GM12872 (cell line): Measurements from ENCODE around the gene ARHGEF28.

Experiments
- TF ChIP-seq, protein P1 (sequence below): IDR thresholded peaks from 3 replicates; pipeline ENCODE4 v1.5.1; 2011; ENCODE audit warnings: low read depth, mild to moderate bottlenecking, low read length, moderate library complexity; ENCODE audit not compliant: insufficient read depth

The ARHGEF28 gene

DNA sequence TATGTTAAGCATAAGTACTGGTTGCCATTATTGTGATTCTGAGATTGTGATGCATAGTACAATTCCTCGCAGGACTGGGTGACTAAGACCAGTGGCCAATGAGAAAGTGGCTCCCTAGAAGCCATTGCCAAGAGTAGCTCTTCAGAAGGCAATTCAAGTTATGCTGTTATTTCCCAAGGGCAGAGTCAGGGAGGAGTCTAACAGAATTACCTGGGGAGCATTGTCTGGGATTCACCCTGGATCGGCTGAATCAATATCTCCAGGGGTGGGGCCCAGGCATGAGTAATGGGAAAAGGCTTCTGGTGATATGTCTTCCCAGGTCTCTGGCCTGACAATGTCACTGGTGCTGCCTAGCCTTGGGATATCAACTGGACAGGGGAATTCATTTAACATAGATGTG, 10.9 kb upstream of the ARHGEF28 start:
- TF ChIP-seq, protein P1, sequence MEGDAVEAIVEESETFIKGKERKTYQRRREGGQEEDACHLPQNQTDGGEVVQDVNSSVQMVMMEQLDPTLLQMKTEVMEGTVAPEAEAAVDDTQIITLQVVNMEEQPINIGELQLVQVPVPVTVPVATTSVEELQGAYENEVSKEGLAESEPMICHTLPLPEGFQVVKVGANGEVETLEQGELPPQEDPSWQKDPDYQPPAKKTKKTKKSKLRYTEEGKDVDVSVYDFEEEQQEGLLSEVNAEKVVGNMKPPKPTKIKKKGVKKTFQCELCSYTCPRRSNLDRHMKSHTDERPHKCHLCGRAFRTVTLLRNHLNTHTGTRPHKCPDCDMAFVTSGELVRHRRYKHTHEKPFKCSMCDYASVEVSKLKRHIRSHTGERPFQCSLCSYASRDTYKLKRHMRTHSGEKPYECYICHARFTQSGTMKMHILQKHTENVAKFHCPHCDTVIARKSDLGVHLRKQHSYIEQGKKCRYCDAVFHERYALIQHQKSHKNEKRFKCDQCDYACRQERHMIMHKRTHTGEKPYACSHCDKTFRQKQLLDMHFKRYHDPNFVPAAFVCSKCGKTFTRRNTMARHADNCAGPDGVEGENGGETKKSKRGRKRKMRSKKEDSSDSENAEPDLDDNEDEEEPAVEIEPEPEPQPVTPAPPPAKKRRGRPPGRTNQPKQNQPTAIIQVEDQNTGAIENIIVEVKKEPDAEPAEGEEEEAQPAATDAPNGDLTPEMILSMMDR, result no peak

DNA sequence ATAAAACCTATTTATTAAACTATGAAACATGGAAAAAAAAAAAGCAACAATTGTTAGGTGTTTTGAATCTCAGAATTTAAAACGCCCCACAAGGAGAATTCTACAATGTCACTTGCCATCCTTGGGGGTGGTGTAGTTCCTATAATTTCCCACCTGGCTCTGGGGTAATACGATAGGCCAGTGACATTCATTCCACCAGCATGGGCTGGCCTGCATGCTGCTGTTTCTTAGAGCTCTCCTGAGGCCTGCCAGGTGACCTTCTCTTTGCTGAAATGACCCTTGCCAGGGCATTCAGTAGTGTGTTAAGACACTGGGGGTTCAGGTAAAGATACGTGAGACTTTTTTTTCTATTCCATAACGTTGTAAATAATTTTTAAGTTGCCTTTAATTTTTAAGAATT, 10.0 kb upstream of the ARHGEF28 start:
- TF ChIP-seq, protein P1, result no peak

DNA sequence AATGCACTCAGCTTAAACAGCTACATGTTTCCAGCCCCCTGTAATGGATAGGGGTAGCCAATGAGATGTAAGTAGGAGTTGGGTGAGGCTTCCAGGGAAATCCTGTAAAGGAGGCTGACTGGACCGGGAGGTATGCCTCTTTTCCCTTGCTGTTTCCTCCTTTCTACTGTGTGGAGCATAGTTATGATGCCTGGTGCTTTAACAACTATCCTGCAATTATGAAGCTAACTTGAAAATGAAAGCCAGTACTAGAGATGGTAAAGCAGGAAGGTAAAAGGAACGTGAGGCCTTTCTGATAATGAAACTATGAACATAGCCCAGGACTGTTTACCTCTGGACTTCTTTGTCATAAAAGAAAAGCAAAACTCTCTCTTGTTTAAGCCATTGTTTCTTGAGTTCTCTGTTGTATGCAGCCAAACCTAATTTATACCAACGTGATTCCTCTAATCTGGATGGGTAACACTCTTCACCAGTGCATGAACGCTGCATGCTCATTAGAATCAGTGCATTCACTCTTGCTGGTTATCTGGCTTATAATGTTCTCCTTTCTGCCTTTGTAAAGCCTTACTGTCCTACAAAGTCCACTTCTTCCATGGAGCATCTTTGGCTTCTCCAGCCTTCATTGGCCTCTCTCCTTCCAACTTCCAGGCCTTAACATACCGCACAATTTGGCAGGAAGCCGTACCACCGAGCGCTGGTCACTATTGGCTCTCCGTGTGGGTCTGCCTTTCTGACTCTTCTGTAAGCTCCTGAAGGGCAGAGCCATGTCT, 8.3 kb upstream of the ARHGEF28 start:
- TF ChIP-seq, protein P1, result no peak

DNA sequence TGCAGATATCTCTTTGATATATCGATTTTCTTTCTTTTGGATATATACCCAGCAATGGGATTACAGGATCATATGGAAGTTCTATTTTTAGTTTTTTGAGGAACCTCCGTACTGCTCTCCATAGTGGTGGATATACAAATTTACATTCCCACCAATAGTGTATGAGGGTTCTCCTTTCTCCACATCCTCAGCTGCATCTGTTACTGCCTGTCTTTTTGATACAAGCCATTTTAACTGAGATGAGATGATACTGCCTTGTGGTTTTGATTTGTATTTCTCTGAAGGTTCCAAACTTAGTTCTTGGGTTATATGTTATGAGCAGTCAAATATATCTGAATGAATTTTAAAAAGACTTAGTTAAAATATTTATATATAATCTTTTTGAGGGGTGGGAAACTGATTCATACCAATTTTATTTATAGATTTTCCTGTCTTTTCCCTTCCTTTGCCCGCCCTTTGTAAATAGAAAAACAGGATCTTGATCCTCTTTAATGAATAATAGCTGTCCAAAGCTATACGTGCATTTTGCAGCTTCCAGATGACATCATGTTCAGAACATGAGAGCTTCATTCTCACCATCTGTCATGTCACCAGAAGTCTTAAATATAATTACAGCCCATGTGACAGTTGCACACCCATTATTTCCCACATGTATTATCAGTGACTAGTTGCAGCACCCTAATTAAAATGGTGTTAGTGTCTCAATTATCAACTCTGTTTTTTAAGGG, 6.2 kb upstream of the ARHGEF28 start:
- TF ChIP-seq, protein P1, result no peak

DNA sequence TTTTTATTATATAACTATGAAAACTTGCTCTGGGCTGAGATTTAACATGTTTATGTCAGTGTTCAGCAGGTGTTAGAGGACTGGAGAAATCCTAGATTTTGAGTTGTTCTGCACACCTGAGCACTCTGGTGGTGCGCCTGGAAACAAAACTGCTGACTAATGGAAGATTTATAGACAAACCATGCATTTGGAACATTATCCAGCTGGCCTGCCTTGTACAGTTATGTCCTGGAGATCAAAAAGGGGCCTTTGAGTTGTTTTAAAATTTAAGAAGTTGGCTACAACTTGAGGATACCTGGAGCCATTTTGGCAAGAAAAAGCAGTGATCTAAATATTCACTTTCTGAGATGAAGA, 5.7 kb upstream of the ARHGEF28 start:
- TF ChIP-seq, protein P1, result no peak

DNA sequence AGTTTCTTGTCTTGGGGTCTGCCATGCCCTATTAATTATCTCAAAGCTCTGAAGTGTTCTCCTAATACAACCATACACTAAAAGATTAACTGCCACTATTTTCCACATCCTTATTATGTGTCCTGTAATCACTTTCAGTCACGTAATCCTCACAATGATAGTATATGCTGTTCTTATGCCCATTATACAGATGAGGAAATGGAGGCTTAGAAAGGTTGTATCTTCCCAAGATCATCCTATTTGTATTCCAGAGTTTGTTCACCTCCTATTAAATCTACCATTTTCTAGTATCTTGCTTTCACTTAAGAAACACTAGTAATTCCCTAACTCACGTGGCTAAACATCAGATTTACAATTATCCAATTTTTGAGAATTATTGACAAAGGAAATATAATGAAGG, 2.9 kb upstream of the ARHGEF28 start:
- TF ChIP-seq, protein P1, result no peak

DNA sequence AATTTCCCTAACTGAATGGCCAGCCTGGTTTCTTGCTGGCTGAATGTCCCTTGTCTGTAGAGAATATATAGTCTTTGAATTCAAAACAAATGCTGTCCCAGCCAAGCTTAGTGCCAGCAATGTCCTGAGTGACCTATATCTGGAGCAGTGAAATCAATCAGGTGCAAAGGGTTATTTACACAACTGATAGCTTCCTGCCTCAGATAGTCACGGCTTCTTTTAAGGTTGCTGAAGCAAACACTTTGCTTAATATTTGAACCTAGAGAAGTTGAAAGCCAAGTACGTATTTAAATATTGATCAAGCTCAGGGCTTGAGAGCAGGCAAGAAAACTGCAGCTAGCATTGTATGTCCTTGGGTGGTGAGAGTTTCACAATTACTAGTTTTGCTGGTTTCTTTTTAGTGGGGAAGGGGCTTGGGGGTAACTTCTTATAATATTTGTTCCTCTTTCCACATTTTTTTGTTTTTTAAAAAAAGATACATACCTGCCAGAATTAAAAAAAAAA, 2.0 kb upstream of the ARHGEF28 start:
- TF ChIP-seq, protein P1, result no peak
